PFSK-1 (cell line): ENCODE data around the gene UBE2D3.

ENCODE experiments used
- FOXP2 ChIP-seq: optimal IDR thresholded peaks from 2 replicates; pipeline ENCODE3; 2011; ENCODE audit warnings: borderline replicate concordance, control low read depth, inconsistent platforms; ENCODE audit not compliant: insufficient read depth; ENCODE audit errors: extremely low read length, extremely low read depth
- POLR2AphosphoS5 ChIP-seq: IDR thresholded peaks from 2 replicates; pipeline ENCODE4 v1.6.1; 2012; ENCODE audit warnings: low read depth, mild to moderate bottlenecking, control low read depth, low read length, moderate library complexity
- TAF1 ChIP-seq: IDR thresholded peaks from 2 replicates; pipeline ENCODE4 v1.6.1; 2012; ENCODE audit warnings: low read length, control low read depth, borderline replicate concordance; ENCODE audit not compliant: insufficient read depth
- TF ChIP-seq, protein P1 (sequence below), 2 experiments: IDR thresholded peaks; 2 replicates each; pipeline versions ENCODE4 v1.6.1 to v1.8.0; 2011 to 2012; ENCODE audit warnings: low read depth in 2 of 2, low read length in 2 of 2, control low read depth in 1 of 2, inconsistent platforms in 1 of 2, mild to moderate bottlenecking in 1 of 2, moderate library complexity in 1 of 2; ENCODE audit not compliant: insufficient read depth in 1 of 2

DNA sequence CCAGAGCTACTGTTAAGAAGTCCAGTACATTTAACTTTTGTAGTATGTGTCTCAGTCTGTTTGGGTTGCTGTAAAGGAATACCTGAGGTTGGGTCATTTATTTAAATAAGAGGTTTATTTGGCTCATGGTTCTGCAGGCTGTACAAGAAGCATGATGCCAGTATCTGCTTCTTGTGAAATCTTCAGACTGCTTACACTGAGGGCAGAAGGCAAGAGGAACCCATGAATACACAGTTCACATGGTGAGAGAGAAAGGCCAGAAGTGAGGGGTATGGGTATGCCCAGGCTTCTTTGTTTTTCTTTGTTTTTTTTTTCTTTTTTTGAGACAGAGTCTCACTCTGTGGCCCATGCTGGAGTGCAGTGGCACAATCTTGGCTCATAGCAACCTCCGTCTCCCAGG, 35.4 kb upstream of the UBE2D3 start:
- TF ChIP-seq POLR2AphosphoS5: no peak
- TF ChIP-seq FOXP2: no peak
- TF ChIP-seq TAF1: no peak
- TF ChIP-seq, protein P1, sequence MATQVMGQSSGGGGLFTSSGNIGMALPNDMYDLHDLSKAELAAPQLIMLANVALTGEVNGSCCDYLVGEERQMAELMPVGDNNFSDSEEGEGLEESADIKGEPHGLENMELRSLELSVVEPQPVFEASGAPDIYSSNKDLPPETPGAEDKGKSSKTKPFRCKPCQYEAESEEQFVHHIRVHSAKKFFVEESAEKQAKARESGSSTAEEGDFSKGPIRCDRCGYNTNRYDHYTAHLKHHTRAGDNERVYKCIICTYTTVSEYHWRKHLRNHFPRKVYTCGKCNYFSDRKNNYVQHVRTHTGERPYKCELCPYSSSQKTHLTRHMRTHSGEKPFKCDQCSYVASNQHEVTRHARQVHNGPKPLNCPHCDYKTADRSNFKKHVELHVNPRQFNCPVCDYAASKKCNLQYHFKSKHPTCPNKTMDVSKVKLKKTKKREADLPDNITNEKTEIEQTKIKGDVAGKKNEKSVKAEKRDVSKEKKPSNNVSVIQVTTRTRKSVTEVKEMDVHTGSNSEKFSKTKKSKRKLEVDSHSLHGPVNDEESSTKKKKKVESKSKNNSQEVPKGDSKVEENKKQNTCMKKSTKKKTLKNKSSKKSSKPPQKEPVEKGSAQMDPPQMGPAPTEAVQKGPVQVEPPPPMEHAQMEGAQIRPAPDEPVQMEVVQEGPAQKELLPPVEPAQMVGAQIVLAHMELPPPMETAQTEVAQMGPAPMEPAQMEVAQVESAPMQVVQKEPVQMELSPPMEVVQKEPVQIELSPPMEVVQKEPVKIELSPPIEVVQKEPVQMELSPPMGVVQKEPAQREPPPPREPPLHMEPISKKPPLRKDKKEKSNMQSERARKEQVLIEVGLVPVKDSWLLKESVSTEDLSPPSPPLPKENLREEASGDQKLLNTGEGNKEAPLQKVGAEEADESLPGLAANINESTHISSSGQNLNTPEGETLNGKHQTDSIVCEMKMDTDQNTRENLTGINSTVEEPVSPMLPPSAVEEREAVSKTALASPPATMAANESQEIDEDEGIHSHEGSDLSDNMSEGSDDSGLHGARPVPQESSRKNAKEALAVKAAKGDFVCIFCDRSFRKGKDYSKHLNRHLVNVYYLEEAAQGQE (IDR thresholded peaks at IDR 0.05; ENCODE audit: insufficient read depth in 1 of 2, low read depth in 2 of 2, low read length in 2 of 2): no peak
